Activated CD4-positive, alpha-beta T cell treated with anti-CD3 and anti-CD28 coated beads, Interleukin-10, Interleukin-2, amounts not matched to agents 100 ng/mL and 50 ng/mL, durations not matched to agents 16 hours and 8 hours (primary cell): Measurements from ENCODE around the gene NCOA7.

Source experiments
- DNase-seq: peaks from one replicate; pipeline ENCODE4 v3.0.0-alpha.2; 2020

The NCOA7 gene, protein sequence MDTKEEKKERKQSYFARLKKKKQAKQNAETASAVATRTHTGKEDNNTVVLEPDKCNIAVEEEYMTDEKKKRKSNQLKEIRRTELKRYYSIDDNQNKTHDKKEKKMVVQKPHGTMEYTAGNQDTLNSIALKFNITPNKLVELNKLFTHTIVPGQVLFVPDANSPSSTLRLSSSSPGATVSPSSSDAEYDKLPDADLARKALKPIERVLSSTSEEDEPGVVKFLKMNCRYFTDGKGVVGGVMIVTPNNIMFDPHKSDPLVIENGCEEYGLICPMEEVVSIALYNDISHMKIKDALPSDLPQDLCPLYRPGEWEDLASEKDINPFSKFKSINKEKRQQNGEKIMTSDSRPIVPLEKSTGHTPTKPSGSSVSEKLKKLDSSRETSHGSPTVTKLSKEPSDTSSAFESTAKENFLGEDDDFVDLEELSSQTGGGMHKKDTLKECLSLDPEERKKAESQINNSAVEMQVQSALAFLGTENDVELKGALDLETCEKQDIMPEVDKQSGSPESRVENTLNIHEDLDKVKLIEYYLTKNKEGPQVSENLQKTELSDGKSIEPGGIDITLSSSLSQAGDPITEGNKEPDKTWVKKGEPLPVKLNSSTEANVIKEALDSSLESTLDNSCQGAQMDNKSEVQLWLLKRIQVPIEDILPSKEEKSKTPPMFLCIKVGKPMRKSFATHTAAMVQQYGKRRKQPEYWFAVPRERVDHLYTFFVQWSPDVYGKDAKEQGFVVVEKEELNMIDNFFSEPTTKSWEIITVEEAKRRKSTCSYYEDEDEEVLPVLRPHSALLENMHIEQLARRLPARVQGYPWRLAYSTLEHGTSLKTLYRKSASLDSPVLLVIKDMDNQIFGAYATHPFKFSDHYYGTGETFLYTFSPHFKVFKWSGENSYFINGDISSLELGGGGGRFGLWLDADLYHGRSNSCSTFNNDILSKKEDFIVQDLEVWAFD

GRCh38 chr6:125790358-125791150 is at the start of gene NCOA7:
Gene NCOA7 (plus strand): TSS chr6:125790960. CDS start chr6:125815355, 24,395 bp downstream.
- peak; percentile 87 for DNase-seq

- DNase-seq, result no peak
Observed at GRCh38 chr6:125741336-125741735, 49.4 kb upstream of the NCOA7 start.

DNA sequence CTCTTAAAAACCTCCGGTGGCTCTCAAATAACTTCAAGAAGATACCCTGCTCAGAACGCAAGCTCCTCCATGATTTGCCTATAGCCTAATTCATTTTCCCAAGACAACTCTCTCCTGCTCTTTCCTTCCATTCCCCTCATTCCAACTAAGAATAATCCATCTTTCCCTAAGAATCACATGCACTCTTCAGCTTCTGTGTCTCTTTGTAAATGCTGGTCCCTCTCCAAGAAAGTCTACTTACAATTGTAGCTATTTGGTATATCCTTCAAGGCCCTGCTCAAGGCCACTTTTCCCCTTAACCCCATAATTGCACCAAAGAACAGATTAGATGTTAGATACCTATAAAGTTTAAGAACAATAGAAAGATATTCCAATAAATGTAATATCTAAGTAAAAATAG is 48.7 kb upstream of the NCOA7 start:
- DNase-seq, result no peak

- no peak for DNase-seq
Observed at GRCh38 chr6:125742464-125743120, 48.2 kb upstream of the NCOA7 start.

DNA sequence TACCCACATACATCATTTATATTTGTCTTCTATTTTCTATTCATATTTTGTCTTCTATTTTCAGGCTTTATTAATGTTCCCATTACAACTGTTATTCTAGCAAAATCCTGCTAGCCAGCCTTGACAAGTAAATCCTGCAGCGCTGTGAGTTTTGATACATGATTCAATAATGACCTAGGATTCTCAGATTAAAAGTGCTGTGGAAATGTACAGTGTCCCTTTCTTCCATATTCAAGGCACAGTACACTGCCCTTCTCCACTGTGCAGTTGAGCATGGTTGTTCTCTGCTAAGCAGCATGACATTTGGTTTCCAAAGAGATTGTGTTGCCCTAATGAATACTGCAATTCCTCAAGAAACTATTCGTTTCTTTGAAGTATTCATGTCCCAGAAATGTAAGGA is 47.2 kb upstream of the NCOA7 start:
- no peak for DNase-seq

DNA sequence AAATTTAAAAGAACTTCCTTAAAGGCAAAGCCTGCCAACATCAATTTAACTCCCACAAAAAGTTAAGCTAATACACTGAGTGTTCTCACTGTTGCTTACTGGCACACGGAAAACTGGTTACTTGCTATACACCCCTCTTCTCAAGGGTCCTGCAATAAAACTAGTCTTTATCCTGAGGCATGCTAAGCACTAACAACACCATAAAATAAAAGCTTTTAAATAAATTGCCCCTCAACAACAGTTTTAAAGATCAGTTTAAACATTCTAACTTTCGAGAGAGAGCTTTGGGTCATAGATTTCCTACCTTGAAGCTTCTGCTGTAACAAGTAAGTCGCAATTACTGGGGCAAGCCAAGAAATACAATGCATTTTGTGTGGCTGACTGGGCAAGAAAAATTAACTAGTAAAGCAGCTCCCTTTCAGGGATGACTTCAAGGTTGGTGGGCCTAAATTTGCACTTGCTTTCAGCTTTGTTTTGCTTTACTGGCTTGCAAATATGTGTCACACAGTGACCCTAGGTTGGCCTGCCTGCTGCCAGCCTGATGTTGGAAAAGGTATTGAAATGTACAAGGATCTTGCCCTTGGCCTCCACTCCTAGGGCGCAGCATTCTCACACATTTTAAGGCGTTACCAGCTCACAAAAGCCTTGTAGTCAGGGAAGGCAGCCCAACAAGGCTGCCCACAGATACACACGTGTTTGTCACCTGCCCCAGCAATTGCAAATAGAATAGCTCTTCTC is 45.3 kb upstream of the NCOA7 start:
- DNase-seq, result no peak

- DNase-seq, result no peak
Observed at GRCh38 chr6:125746019-125746414, 44.7 kb upstream of the NCOA7 start.

GRCh38 chr6:125746731-125747588 is 43.8 kb upstream of the NCOA7 start:
- DNase-seq, result peak; percentile 76

GRCh38 chr6:125747589-125748405 is 43.0 kb upstream of the NCOA7 start:
- DNase-seq, result no peak

GRCh38 chr6:125748406-125749172 is 42.2 kb upstream of the NCOA7 start:
- DNase-seq, result no peak

DNA sequence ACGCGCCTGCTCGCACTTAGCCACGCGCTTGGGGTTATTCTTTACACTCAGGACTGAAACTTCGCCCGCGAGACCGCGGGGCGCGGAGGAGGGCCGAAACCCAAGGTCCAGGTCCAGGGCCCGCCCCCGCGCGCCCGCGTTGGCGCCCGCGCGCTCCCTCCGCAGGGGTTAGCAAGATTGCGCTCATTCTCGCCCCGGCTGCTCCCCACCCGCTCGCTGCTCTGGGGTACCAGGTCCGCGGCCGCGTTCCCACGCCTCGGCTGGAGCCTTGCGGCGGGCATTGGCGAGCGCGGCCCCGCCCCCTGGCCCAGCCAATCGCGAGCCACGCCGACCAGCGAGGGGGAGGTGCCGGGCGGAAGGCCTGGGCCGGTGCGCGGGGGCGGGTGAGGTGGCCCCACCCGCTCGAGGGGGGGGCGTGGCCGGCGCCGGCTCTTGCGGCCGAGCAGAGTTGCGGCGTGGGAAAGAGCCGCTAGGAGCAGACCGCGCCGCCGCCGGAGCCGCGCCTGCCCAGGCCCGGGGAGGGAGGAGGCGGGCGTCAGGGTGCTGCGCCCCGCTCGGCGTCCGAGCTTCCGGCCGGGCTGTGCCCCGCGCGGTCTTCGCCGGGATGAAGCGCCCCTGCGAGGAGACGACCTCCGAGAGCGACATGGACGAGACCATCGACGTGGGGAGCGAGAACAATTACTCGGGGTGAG is 41.4 kb upstream of the NCOA7 start, which contains the start of gene HEY2:
TSS of gene HEY2 (plus strand) at position 460 of the 692 bp plus-strand sequence. CDS start at position 605, 145 bp downstream.
- DNase-seq, result peak; percentile 91

DNA sequence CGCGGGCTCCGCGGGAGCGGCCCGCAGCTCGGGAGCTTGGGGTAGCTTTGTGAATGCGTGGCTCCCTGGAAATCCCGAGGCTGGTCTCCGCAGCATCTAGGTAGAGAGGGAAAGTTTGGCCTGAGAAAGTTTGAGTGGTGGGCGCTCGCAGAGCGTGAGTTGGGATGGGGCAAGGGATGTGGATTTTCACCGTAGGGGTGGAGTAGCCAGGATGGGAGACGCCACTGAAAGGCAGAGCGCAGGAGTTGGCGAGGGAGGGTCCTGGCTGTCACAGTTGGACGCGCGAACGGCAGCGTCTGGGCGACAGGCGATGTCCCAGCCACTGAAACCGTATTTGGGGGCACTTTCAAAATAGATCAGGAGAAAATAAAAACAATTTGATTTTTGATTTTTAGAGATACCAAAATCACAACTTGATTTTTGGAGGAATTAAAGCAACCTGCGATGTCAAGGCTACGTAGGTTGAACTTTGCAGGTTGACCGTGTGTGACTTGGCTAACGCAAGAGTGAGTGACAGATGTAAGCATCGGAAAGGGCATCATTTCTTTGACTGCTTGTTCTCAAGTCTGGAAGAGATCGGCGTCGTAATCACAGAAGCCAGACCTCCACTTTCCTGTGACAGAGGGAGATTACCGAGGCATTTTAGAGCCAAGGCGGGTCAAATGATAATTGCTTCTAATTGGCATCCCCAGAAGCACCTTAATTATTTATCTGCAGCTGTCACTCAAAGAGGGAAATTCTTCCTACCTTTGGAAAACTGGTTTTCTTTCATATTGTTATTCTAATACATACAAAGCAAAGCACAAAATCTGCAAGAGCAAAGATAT is 40.7 kb upstream of the NCOA7 start:
- no peak for DNase-seq

GRCh38 chr6:125750692-125751333 is 39.9 kb upstream of the NCOA7 start:
- DNase-seq, result no peak

- no peak for DNase-seq
Observed at GRCh38 chr6:125751334-125751916, 39.3 kb upstream of the NCOA7 start.

DNA sequence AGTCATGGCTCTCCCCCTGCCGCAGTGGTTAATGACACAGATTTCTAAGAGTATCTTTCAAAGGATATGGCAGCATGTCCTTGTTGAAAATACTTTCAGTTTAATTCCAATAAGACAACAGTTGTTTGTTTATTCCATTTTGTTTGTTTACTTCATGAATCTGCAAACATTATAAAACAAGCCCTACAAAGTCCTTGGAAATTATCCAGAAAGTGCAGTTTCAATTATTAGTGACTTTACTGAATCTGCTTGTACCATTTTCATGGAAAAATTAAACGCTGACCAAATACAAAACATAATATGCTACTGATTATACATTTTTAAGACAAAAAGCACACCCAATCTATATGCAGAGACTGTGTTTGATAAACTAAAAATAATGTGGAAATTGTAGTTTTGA is 38.0 kb upstream of the NCOA7 start:
- DNase-seq, result no peak

DNA sequence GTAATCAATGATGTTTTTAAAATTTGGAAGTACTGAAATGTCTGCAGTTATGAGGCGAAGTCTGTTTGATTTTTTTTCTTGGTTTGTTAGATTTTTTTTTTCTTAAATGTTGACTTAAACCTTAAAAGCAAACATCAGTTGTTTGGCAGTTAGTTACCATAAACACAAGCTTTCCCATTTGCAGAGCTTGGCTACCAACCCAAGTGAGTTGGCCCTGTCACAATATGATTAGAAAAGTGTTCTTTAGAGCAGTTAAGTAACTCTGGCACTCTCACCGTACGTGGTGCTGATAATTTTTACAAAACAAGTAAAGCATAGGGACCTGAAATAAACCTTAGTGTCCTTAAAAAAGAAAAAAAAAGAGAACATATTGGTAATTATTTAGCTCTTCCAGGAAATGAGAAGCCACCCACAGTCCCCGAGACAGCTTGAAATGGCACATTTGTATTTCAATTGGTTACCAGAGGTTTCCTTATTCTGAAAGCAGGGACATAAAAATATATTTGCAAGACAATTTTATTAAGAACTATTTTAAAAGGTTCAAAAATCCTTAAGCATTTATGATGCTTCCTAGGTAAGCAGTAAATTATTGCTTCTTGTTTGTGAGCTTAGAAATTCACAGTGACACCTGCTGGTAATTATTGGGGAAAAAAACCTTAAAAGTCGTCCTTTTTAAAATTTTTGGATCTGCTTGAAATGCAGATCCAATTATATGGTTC is 37.4 kb upstream of the NCOA7 start:
- no peak for DNase-seq
